PC-9 (cell line): Measurements from ENCODE around the gene FILIP1.

Experiments
- CTCF ChIP-seq: fragments of 200-600 bp; sonication (generic); conservative IDR thresholded peaks from 2 replicates; pipeline ENCODE4 v1.6.1; 2017; ENCODE audit warnings: mixed run types, antibody characterized with exemption, mild to moderate bottlenecking, moderate library complexity
- EZH2 ChIP-seq: fragments of 200-600 bp; sonication (generic); IDR thresholded peaks from 2 replicates; pipeline ENCODE4 v1.8.0; 2017; ENCODE audit warnings: antibody characterized with exemption, low read depth

GRCh38 chr6:75272145-75272840 is 221.3 kb downstream of the FILIP1 start:
- no peak for TF ChIP-seq CTCF
- no peak for TF ChIP-seq EZH2
